AG08396 (cell line): ENCODE results near the gene PPP1R13B.
A peak's percentile ranks its signal among the peaks of the same experiment; 100 is the strongest.
"Not testable (repeated sequence)": the region's sequence is repeated elsewhere in the genome, so short reads cannot be mapped to it uniquely, and the experiment has no call there.

Experiments used
- DNase-seq: peaks from one replicate; pipeline ENCODE4 v3.0.0; 2012; ENCODE audit warnings: low spot score, mixed read lengths

The PPP1R13B gene, protein sequence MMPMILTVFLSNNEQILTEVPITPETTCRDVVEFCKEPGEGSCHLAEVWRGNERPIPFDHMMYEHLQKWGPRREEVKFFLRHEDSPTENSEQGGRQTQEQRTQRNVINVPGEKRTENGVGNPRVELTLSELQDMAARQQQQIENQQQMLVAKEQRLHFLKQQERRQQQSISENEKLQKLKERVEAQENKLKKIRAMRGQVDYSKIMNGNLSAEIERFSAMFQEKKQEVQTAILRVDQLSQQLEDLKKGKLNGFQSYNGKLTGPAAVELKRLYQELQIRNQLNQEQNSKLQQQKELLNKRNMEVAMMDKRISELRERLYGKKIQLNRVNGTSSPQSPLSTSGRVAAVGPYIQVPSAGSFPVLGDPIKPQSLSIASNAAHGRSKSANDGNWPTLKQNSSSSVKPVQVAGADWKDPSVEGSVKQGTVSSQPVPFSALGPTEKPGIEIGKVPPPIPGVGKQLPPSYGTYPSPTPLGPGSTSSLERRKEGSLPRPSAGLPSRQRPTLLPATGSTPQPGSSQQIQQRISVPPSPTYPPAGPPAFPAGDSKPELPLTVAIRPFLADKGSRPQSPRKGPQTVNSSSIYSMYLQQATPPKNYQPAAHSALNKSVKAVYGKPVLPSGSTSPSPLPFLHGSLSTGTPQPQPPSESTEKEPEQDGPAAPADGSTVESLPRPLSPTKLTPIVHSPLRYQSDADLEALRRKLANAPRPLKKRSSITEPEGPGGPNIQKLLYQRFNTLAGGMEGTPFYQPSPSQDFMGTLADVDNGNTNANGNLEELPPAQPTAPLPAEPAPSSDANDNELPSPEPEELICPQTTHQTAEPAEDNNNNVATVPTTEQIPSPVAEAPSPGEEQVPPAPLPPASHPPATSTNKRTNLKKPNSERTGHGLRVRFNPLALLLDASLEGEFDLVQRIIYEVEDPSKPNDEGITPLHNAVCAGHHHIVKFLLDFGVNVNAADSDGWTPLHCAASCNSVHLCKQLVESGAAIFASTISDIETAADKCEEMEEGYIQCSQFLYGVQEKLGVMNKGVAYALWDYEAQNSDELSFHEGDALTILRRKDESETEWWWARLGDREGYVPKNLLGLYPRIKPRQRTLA

DNA sequence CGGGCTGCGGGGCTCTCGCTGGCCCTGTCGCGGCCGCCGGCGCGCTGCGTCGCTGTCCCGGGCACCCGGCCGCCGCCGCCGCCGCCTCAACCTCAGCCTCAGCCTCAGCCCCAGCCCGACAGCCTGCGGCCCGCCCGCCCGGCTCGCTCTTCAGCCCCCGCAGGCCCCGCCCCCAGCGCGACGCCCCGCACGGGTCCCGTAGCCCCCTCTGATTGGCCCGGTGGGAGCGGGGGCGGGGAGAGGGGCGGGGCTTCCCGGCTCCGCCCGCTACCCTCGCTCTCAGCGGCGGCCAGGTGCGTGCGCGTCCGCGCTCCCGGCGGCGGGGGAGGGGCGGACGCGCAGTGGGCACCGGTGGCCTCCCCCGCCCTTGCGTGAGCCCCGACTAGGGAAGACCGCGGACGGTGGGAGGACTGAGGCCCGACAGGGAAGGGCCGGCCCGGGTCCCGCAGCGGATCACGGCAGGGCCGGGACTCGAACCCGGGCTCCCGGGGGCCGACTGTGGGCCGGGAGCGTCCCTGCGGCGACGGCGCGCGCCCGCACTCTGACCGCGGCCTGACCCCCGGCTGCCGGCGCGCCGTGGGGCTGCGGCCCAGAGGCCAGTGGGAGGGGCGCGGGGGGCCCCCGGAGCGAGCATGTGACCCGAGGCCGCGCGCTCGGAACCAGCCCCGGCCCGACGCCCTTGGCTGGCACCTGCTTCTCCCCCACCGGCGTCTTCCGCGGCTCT, at the start of gene PPP1R13B:
PPP1R13B (minus strand) TSS at position 125 of the 724 bp plus-strand sequence. CDS start 268 bp downstream, outside the sequence.
- peak; percentile 99 for DNase-seq

DNA sequence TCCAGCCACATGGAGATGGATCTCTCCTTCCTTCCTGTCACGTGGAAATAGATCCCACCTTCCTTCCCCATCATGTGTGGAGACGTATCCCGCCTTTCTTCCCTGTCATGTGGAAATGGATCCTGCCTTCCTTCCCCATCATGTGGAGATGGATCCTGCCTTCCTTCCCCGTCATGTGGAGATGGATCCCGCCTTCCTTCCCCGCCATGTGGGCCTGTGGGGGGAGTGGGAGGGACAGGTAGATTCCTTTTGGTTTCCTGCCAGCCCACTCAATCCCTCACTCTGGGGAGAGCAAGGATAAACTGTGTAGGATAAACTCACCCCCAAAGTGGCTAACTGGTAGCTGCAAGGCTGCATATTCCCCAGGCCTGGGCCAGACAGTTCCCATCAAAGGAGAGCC, 49.2 kb upstream of the PPP1R13B start:
- DNase-seq, result no peak

DNA sequence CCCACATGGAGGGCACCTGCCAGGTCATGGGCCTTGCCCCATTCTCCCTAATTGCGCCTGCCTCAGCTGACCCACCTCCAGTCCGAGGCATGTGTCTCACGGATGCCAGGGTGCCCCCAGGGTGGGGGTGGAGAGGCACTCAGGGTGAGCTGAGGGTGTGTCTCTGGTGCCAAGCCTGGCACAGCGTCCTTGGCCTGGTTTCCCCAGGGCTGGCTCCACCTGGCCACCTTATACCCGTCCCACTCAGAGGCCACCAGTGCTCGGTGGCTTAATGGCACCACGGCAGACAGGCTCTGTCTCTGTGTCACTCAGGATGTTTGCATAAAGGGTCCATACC, 47.3 kb upstream of the PPP1R13B start:
- no peak for DNase-seq

DNA sequence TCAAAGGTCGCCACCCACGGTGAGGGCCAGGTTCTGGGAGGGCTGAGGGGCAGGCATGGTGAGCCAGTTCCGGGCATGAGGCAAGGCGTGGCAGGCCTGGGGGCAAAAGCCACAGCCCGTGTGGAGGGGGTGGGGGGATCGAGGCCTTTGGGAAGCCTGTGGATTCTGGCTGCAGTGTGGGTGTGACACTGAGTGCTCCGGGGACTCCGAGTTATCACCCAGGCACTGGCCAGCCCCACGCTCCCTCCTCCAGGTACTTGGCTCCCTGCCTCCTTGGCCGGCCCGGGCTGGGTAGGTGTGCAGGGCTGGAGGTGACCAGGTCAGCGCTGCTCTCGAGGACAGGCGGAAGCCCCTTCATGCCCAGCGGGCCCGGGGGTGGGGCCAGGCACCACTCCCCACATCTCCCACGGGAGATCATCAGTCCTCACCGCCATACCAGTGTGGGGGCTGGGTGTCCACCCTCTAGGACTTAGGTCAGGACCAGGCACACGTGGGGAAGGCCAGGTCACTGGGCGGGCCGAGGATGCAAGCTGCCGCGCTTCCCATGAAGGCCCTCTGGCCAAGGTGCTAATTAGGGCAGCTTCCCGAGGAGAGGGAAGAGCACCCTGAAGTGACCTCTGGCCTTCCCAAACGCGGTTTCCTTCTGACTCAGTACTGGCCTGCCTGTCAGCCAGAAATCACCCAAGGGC, 46.8 kb upstream of the PPP1R13B start:
- no peak for DNase-seq

DNA sequence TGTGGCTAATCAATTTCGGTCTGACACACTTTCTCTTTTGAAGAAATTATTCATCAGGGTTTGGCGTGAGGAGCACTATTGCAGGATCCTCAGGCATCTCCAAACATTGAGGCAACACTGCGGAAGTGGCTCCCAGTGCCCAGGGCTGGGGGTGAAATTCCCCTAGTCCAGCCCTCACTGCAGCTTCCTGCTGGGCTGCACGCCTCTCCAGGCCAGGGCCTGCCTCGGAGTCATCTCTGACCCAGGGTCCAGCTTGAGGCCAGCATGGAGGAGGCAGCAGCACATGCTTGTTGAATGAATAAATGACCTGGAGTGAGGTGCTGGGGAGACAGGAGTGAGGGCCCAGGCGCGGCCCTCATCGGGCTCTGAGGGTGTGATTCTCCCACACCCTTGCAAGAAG, 44.9 kb upstream of the PPP1R13B start:
- DNase-seq, result no peak

DNA sequence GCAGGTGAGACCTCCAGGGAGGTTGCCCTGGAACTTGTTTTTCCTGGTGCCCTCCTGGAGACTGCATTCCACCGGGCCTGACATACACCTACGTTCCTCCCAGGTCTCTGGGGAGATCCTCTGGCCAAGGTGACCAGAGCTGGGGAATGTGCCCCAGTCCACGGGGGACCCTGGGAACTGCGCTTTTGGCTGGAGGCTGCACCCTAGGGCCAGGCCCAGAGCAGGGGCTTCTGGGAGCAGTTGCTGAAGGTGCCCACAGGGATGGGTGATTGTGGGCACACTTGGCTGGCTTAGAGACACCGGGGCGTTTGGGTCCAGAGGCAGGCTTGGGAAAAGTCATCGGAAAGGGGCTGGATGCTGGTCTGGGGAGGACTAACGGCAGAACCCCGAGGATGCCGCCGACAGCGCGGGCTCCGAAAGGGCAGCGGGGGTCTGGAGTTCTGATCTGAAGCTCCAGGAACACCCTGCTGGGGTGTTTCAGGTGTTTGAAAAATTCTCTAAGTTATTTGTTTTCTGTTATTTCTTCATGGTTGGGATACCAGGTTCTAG, 44.4 kb upstream of the PPP1R13B start:
- peak; percentile 6 for DNase-seq

DNA sequence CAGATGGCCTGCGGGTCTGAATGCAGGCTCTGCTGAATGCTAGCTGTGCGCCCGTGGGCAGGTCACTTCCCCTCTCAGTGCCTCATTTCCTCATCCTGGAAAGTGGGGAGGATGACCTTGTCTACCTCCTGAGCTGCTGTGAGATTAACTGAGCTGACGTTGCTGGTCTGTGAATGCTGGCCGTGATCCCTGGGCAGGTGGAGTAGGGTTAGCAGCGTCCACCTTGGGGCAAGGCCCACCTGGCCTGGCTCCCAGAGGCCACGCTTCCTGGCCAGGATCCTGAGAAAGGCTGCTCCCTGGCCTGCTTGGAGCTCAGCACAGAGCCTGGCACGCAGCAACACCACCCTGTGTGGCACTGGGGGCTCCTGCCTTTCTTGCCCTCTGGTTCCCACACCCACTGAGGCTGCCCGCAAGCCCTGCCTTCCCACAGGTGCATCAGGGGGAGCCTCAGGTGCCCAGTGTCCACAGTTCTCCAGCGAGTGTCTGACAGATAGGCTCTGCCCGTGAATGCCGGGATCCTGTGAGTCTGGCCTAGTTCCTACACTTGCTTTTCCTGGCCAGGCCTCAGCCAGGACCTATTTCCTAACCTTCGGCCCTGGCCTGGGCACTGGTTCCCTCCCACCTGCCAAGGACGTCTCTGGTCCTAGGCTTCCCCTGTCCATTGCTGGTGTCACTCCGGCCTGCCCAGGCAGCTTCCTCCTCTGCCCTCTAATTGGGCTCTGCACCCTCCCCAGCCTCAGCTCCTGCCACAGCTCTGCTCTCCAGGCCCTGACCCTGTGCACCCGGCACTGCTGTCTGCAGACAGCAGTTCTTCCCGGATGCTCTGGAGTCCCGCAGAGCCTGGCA, 43.7 kb upstream of the PPP1R13B start:
- DNase-seq, result peak; percentile 10

DNA sequence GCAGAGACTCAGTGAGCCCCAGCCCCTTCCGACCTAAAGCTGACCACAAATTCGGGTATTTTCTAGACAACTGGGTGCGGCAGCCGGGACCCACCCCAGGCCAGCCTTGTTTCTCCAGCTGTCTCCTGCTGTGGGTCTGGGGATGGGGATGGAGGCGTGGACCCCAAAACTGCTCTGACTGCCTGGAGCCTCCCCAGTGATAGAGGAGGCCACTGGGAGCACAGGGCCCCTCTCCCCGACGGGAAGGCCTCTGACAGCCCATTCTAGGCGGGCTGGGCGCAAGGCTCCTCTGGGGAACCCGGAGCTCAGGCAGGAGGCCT, 42.6 kb upstream of the PPP1R13B start:
- DNase-seq, result no peak

DNA sequence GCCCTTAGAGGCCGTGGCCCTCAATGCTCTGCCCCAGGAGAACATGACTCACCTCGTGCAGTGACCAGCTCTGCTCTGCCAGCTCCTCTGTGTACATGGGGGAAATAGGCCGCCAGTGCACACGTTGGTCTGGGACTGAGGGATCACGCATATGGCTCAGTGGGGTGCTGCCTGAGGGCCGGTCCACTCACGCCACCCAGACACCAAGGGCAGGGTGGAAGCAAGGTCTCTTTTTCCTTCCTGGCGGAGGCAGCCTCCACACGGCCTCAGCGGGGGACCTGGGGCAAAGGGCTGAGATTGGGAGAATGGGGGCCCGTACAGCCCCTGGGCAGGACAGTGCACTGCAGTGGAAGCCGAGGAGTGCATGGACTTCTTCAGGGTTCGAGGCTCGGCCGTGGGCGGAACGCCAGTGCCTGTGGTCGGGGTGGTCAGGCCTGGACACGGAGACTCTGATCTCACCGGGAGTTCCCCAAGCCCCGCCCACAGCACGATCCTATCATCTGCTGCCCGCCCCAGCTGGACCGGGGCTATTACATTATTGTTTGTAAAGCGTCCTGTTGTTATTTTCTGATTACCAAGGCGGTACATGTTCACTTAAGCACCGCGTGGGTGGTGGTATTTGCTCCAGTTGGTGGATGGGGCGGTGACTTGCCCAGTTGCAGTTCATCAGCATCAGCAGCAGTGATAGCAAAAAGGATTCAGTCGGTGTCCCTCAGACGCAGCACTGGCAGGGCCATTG, 42.1 kb upstream of the PPP1R13B start:
- DNase-seq, result no peak

DNA sequence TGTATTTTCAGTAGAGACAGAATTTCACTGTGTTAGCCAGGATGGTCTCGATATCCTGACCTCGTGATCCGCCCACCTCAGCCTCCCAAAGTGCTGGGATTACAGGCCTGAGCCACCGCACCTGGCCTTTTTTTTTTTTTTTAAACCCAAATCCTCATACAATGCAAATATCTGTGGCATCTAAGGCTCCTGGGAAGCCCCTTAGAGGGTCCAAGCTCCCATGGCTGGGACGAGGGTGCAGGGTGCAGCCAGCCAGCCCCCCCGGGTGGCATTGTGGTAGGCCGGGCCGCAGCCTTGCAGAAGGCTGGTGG, 41.6 kb upstream of the PPP1R13B start:
- DNase-seq, result not testable (repeated sequence)

DNA sequence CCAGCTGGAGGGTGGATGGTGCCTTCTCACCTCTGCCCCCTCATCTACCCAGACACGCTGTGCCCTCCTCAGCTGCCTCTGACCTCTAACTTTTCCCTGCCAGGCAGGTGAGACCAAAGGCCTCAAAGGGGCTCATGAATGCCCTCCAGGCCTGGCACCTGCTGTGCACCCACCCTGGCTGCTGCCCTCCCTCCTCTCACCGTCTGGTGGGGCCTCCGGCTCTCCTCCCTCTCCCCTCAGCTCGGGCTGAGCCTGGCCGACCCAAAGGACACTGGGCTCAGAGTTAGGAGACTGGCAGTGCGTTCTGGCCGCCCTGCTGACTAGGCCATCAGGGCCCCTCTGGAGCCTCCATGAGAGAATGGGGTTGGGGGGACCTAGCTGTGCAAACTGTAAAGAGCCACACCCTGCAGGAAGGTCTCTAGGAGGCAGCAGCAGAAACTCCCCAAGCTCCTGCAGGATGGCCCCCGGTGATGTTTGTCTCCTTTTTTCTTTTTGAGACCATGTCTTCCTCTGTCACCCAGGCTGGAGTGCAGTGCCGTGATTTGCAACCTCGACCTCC, 40.3 kb upstream of the PPP1R13B start:
- DNase-seq, result no peak

DNA sequence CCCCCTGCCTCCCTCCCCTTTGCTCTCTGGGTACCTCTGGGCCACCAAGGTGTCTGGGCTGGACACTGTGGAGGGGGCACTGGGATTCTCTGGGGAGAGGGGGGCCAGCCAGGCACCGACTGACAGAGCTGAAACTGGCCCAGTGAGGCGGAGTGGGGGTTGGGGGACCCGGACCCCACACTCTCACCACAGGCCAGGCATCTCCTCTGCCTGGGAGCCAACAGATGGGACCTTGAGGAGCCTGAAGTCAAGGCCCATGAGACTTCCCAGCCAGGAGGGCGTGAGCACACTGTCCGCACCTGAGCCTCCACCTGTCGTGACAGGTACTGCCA, 39.8 kb upstream of the PPP1R13B start:
- DNase-seq, result no peak

DNA sequence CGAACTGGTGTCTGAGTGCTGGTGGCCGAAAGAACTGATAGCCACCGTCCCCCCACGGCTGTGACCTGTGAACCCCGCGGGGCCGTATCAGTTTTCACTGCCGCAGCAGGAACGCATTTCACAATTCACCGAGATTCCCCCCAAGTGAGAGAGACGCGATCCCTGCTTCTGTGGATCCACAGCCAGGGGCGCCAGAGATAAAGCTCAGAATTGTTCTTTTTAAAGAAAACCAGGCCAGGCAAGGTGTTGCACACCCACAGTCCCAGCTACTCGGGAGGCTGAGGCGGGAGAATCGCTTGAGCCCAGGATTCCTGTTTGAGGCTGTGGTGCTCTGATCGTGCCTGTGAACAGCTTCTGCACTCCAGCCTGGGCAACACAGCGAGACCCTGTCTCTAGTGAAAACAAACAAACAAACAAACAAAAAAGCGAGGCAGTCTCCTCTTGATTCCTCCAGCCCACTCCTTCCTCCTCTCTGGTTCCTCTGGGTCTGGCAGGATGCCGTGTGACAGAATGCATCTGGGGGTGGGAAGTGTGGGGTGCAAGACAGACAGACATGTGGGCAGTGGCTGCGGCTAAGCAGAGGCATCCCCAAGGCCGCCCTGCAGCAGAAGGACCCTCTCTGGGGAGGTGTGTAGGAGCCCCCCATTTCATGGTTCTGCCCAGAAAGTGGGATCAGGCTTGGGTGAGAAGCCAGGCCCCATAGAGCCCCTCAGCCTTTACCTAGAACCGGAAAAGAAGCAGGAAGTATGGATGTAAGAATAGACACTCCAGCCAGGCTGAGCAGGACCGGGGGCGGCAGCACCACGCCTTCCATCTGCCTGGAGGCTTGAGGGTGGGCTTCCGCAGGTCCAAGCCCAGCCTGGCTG, 39.2 kb upstream of the PPP1R13B start:
- DNase-seq, result no peak

DNA sequence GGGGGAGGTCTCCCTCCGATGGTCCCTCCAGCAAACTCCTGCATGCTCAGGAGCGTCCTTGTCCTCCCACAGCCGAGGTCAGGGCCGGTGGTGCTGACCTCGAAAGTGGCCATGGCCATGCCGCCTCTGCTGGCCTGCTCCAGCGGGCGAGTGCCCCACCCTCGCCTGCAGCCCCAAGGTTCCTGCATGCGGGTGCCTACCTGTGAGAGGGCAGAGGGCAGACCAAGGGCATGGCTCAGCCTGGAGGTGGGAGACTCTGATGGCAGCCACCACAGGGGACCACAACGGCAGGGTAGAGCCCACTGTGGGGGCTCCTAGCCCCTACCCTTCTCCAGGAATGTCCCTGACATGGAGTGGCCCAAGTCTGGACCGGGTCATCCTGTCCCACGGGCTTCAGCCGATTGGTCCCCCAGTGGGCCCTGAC, 38.1 kb upstream of the PPP1R13B start:
- DNase-seq, result no peak

DNA sequence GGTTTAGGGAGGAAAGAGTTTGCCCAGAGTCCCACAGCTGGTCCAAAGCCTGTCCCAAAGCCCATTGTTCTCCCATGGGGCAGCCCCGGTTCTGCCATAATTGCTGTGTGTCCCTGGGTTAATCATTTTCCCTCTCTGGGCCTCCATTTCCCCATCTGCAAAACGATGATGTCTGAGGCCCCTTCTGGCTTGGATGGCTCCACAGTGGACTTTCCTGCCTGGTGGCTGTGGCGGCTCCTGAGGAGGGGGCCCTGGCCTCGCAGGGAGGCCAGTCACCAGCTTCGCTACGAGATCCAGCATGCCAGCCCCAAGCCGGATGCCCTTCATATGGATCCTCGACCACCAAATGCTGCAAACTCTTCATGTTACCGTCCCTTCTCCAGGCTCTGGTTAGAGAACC, 37.5 kb upstream of the PPP1R13B start:
- DNase-seq, result no peak

DNA sequence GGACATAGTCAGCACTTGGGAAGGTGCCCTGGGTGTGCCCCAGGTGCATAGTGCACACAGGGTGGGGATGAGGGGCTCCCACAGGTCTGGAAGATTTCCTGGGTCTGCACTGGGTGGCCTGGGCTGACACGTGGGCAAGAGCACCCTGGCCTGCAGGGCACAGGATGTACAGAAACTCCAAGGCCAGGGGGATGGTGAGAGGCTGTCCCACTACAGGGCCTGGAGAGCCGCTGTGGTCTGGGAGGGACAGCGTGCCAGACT, 35.8 kb upstream of the PPP1R13B start:
- DNase-seq, result no peak

DNA sequence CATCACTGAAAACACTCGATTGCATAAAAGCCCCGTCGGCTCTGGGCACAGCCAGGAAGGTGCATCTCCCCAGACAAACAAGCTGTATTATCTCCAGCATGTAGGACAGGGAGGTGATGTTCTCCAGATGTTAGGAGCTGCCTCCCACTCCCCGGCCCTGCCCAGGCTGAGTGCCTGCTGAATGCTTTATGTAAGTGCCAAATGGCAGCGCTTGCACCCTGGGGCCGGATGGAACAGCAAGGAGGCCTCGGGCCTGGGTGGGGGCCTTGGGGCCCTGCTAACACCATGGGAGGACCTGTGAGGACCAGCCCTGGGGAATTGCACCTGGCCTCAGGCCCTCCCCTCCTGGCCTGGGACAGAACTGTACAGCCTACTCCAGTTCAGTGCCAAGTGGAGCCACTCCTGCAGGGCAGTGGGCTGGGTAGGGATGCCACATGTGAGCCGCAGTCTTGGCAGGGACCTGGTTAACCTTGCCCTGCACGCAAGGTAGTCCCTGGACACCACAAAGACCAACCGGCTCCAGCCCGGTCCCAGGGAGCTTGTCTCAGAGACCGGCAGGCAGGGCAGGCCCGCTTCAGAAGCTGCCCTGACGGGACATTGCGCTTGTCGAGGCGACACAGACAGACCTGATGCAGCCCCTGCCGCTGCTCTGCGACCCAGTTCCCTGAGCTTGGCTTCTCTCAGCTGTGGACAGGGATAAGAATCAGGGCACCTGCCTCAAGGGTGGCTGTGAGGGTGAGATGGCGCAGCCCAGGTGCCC, 35.3 kb upstream of the PPP1R13B start:
- DNase-seq, result no peak
